MM.1S (cell line): ENCODE results near the gene NLRP1.

ENCODE experiments used
- CTCF ChIP-seq: fragments of 300-600 bp; sonication (generic); IDR thresholded peaks from 2 replicates; pipeline ENCODE4 v1.5.1; 2016; ENCODE audit warnings: antibody characterized with exemption, low read length, mixed read lengths
- EZH2 ChIP-seq: fragments of 300-600 bp; sonication (generic); optimal IDR thresholded peaks from 2 replicates; pipeline ENCODE3; 2017; ENCODE audit warnings: low read depth, mild to moderate bottlenecking, antibody characterized with exemption, low read length, mixed read lengths
- EZH2phosphoT487 ChIP-seq: fragments of 300-600 bp; sonication (generic); IDR thresholded peaks from 2 replicates; pipeline ENCODE4 v1.6.1; 2018; ENCODE audit warnings: antibody characterized with exemption, low read length

DNA sequence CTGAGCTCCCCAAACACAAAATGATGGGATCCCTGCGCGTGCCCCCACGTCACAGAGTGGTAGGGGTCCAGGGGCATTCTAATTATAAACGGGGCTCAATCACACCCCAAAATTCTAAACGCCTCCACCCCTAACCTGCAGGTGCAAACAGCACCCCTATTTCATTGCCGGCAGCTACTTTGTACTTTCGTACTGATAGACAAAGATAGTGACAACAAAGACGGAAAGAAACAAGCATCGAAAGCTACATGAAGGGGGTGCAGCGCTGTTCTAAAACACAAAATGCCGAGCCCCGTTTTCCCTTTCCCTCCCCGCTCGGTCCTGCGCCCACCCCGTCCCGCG is 84.1 kb downstream of the NLRP1 start:
- TF ChIP-seq CTCF, result no peak
- TF ChIP-seq EZH2, result no peak
- no peak for TF ChIP-seq EZH2phosphoT487
